Measurements from ENCODE around the gene ABCA13.

The ABCA13 gene

DNA sequence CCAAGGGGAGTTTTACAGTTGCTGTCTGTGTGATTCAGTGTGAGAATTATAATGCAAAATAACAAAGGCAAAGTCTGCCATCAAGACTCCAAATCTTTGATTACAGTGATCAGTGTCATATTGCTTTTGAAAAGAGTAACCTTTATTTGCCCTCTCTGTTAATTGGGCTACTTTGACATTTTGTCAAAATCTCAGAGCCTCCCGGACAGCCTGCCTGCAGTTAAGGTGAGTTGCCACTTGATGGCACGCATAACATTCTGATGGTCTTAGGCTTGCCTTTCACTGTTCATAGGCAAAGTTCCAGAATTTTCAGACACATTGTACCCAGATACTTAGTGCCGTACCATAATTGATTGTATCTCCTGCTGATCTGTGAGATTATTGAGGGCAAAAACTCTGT lies 253.5 kb downstream of the ABCA13 start:
- no peak for DNase-seq (ENCODE audit: insufficient read length)
- FAIRE-seq = peak; percentile 81
- TF ChIP-seq POLR2A (IDR thresholded peaks at IDR 0.05; ENCODE audit: low read depth, low read length) = no peak
- TF ChIP-seq POLR2AphosphoS5 (IDR thresholded peaks at IDR 0.05; ENCODE audit: low read depth, low read length) = no peak
- TF ChIP-seq TAF1 (IDR thresholded peaks at IDR 0.05; ENCODE audit: borderline replicate concordance, low read depth, low read length) = no peak

DNA sequence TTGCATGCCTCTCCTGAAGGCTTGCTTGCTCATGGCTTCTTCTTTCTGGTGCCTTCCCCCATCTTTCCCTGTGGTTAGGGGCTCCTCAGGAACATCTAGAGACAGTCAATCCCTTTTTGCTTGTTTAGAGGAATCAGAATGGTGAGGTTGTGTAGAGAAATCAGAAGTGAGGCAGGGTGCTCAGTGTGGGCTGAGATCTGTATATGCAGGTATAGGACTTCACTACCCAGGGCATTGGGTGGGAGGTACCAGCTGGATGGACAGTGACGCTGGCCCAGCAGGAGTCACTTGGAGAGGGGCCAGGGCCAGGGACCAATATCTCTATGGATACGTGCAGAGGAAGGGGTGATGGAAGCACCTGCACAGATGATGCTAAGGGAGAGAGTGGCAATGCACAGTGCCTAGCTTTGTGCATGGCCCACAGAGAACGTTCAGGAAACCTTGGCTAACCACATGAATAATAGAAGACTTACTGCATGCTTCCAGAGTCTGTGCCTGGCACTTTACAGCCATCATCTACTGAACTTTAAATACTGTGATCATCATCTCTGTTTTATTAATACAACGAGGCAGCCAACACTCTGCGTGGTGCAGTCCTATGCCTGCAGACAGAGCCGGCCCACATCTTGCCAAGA lies 255.2 kb downstream of the ABCA13 start:
- no peak for TF ChIP-seq TAF1 (IDR thresholded peaks at IDR 0.05; ENCODE audit: borderline replicate concordance, low read depth, low read length)
- TF ChIP-seq POLR2A (IDR thresholded peaks at IDR 0.05; ENCODE audit: low read depth, low read length) = no peak
- TF ChIP-seq POLR2AphosphoS5 (IDR thresholded peaks at IDR 0.05; ENCODE audit: low read depth, low read length) = no peak
- no peak for FAIRE-seq
- no peak for DNase-seq (ENCODE audit: insufficient read length)

DNA sequence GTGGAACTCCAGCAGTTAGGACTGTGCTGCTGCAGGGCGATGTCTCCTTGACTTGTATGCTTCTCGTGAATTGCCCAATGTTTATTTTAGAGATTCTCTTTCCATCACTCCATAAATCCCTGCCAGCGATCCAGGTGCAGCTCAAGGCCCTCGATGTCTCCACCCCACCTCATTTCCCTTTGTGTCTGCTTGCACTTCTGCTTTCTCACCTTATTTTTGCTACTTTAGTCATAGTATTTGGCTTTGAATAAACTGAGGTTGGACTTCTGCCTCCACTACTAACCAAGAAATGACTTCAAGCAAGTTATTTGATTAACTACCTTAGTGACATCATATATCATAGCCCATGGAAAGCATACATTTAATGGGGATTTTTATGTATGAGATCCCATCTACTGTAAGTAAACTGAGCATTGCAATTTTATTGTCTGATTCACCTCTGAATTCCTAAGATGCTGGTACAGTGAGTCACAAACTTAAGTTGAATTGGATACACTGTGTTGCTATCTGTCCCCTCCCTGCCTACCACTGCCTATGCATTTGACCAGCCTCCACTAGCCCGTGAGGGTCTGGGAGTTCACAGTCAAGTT lies 255.8 kb downstream of the ABCA13 start:
- DNase-seq (ENCODE audit: insufficient read length) = no peak
- no peak for FAIRE-seq
- TF ChIP-seq POLR2A (IDR thresholded peaks at IDR 0.05; ENCODE audit: low read depth, low read length) = no peak
- no peak for TF ChIP-seq POLR2AphosphoS5 (IDR thresholded peaks at IDR 0.05; ENCODE audit: low read depth, low read length)
- TF ChIP-seq TAF1 (IDR thresholded peaks at IDR 0.05; ENCODE audit: borderline replicate concordance, low read depth, low read length) = no peak

GRCh38 chr7:48427671-48428070 lies 256.4 kb downstream of the ABCA13 start:
- no peak for FAIRE-seq
- no peak for TF ChIP-seq TAF1 (IDR thresholded peaks at IDR 0.05; ENCODE audit: borderline replicate concordance, low read depth, low read length)
- TF ChIP-seq POLR2AphosphoS5 (IDR thresholded peaks at IDR 0.05; ENCODE audit: low read depth, low read length) = no peak
- TF ChIP-seq POLR2A (IDR thresholded peaks at IDR 0.05; ENCODE audit: low read depth, low read length) = no peak
- no peak for DNase-seq (ENCODE audit: insufficient read length)

DNA sequence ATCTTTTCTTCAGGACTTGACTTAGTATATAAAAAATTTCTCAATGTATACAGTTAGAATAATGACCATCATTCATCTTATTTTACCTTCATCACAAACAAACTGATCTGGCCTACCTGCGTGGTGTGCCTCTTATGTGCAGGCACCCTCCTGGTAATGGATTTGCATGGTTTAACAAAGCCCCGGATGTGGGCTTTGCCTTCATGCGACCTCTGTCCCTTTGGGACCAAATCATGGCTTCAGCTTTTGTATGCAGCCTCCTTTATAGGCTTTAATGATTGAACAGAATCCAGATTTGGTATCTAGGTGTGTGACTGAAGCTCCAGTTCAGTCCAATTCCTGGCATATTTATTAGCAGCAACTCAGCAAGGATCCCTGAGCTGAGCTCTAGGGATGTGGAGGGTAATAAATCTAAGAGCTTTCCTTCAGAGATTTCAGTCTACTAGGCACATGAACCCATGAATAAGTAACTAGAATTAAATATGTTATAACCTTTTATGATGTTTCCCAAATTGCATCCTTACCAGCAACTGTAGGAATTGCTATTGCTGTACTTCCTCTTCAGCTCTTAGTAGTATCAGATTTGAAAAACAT lies 256.9 kb downstream of the ABCA13 start:
- DNase-seq (ENCODE audit: insufficient read length) (no peak), FAIRE-seq (no peak)
- TF ChIP-seq TAF1 (IDR thresholded peaks at IDR 0.05; ENCODE audit: borderline replicate concordance, low read depth, low read length) (no peak), POLR2AphosphoS5 (IDR thresholded peaks at IDR 0.05; ENCODE audit: low read depth, low read length) (no peak), POLR2A (IDR thresholded peaks at IDR 0.05; ENCODE audit: low read depth, low read length) (no peak)

- FAIRE-seq = no peak
- no peak for DNase-seq (ENCODE audit: insufficient read length)
- TF ChIP-seq POLR2A (IDR thresholded peaks at IDR 0.05; ENCODE audit: low read depth, low read length) (no peak), TAF1 (IDR thresholded peaks at IDR 0.05; ENCODE audit: borderline replicate concordance, low read depth, low read length) (no peak), POLR2AphosphoS5 (IDR thresholded peaks at IDR 0.05; ENCODE audit: low read depth, low read length) (no peak)
Measured at GRCh38 chr7:48429117-48429516, 257.9 kb downstream of the ABCA13 start.

- TF ChIP-seq TAF1 (IDR thresholded peaks at IDR 0.05; ENCODE audit: borderline replicate concordance, low read depth, low read length) (no peak), POLR2AphosphoS5 (IDR thresholded peaks at IDR 0.05; ENCODE audit: low read depth, low read length) (no peak), POLR2A (IDR thresholded peaks at IDR 0.05; ENCODE audit: low read depth, low read length) (no peak)
- no peak for DNase-seq (ENCODE audit: insufficient read length)
- no peak for FAIRE-seq
Measured at GRCh38 chr7:48438206-48438605, 266.9 kb downstream of the ABCA13 start.

DNA sequence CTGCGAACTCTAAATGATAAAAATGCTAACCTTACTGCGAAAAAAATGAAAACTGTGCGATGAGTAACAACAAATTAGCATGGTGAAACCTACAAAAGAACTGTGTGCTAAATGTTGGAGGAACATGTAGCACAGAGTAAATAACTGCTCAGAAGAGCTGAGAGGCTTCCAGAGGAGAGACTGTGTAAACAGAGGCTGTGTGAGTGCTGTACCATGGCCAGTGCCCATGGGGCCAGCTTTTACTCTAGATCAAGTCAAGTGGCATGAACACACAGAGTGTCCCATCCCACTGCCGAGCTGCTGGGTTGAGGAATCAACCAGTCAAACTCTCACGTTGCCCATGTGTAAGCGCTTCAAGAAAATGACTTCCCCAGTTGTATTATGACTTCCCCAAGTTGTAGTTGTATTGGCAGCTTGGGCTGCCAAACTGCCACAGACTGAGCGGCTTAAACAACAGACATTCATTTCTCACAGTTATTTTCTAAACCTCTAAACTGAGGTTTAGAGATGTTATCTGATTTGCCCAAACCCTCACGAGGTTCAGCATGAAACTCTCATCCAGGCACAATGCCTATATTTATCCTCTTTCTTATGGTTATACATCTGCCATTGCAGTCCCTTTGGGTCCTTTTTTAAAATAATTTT lies 270.7 kb downstream of the ABCA13 start:
- DNase-seq (ENCODE audit: insufficient read length) (no peak), FAIRE-seq (no peak)
- no peak for TF ChIP-seq POLR2AphosphoS5 (IDR thresholded peaks at IDR 0.05; ENCODE audit: low read depth, low read length)
- TF ChIP-seq TAF1 (IDR thresholded peaks at IDR 0.05; ENCODE audit: borderline replicate concordance, low read depth, low read length) = no peak
- TF ChIP-seq POLR2A (IDR thresholded peaks at IDR 0.05; ENCODE audit: low read depth, low read length) = no peak

GRCh38 chr7:48443051-48443450 lies 271.8 kb downstream of the ABCA13 start:
- TF ChIP-seq POLR2AphosphoS5 (IDR thresholded peaks at IDR 0.05; ENCODE audit: low read depth, low read length) (no peak), TAF1 (IDR thresholded peaks at IDR 0.05; ENCODE audit: borderline replicate concordance, low read depth, low read length) (no peak), POLR2A (IDR thresholded peaks at IDR 0.05; ENCODE audit: low read depth, low read length) (no peak)
- DNase-seq (ENCODE audit: insufficient read length) (no peak), FAIRE-seq (no peak)

- FAIRE-seq = no peak
- TF ChIP-seq TAF1 (IDR thresholded peaks at IDR 0.05; ENCODE audit: borderline replicate concordance, low read depth, low read length) = no peak
- no peak for TF ChIP-seq POLR2AphosphoS5 (IDR thresholded peaks at IDR 0.05; ENCODE audit: low read depth, low read length)
- no peak for TF ChIP-seq POLR2A (IDR thresholded peaks at IDR 0.05; ENCODE audit: low read depth, low read length)
Measured at GRCh38 chr7:48446721-48447120, 275.5 kb downstream of the ABCA13 start.

DNA sequence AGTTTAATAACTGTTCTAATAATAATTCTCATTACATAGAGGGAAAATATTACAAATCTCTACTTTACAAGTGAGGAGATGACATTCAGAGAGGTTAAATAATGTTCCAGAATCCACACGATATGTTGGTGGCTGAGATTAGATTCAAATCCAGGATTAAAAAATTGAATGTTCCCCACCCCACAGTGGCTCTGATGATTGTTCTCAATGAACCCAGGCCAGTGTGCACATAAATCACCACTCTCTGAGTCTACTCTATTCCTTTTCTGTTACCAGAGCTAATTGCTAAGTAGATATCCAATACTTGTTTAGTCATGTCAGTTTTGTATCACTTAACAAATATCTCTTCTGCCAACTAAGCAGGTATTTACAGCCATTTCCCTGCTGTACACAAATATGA lies 281.0 kb downstream of the ABCA13 start:
- DNase-seq (ENCODE audit: insufficient read length) (no peak), FAIRE-seq (no peak)
- TF ChIP-seq TAF1 (IDR thresholded peaks at IDR 0.05; ENCODE audit: borderline replicate concordance, low read depth, low read length) (no peak), POLR2A (IDR thresholded peaks at IDR 0.05; ENCODE audit: low read depth, low read length) (no peak), POLR2AphosphoS5 (IDR thresholded peaks at IDR 0.05; ENCODE audit: low read depth, low read length) (no peak)

More at GRCh38 chr7:48446721-48447120, 275.5 kb downstream of the ABCA13 start:
- DNase-seq (ENCODE audit: insufficient read length) = no peak

All from GM12892 (cell line).